Vagina (tissue), 2 donors: ENCODE data around the gene KCNJ15.

Source experiments
- CTCF ChIP-seq, 3 experiments: fragments of 450-650 bp in 2 of 3; fragments of 200-600 bp in 1 of 3; sonication (generic) in 1 of 3; IDR thresholded peaks; one replicate each; pipeline ENCODE4 v1.5.1; 2017 to 2019; ENCODE audit warnings: antibody characterized with exemption in 3 of 3, mild to moderate bottlenecking in 2 of 3, moderate library complexity in 2 of 3
- POLR2A ChIP-seq, 2 donors: fragments of 450-650 bp; IDR thresholded peaks; one replicate each; pipeline ENCODE4 v1.6.1; 2017; ENCODE audit warnings: antibody characterized with exemption in 2 of 2, mild to moderate bottlenecking in 2 of 2, moderate library complexity in 2 of 2
- POLR2AphosphoS5 ChIP-seq, 2 donors: sonication (generic); formaldehyde crosslinking; IDR thresholded peaks; one replicate each; pipeline ENCODE4 v1.9.0; 2017; ENCODE audit warnings: antibody characterized with exemption in 2 of 2, mild to moderate bottlenecking in 2 of 2, low read depth in 1 of 2; ENCODE audit not compliant: insufficient read depth in 1 of 2

GRCh38 chr21:38295997-38296764 lies 39.4 kb downstream of the KCNJ15 start:
- TF ChIP-seq CTCF (IDR thresholded peaks at IDR 0.05) (no peak), POLR2A (IDR thresholded peaks at IDR 0.05) (no peak), POLR2AphosphoS5 (IDR thresholded peaks at IDR 0.05; ENCODE audit: insufficient read depth in 1 of 2, low read depth in 1 of 2) (peak in 1 of 2 donors; percentile 61)
